IMR-90 (cell line): ENCODE results near the gene MRGPRX2. TPM values are rescaled to one million over a fixed set of nuclear protein-coding genes. Genes with fewer than 3 reads are reported as not detected.

Experiments used
- ATAC-seq: fragments of 200-7000 bp; cut with Tn5 transposase; 2 replicates; pipeline ENCODE4 v1.9.1; 2020; ENCODE audit warnings: low read depth, mild to moderate bottlenecking, moderate library complexity
- BruUV-seq: library from RNA; stranded (reverse); fragments of 400-500 nt; replicated peaks from 2 replicates; lab custom pipeline; 2021; lab: Mats Ljungman, UMichigan
- CTCF ChIA-PET: fragments of 300-600 bp; formaldehyde crosslinking; extraction: SDS; loops from one replicate; lab custom pipeline; 2021; ENCODE audit warnings: antibody characterized with exemption; lab: Yijun Ruan, JAX
- POLR2A ChIA-PET: fragments of 300-600 bp; sonication (Branson Sonifier 250); formaldehyde crosslinking; loops from one replicate; lab custom pipeline; 2022; ENCODE audit warnings: antibody characterized with exemption; ENCODE audit not compliant: unreplicated experiment; lab: Charles Lee
- DNase-seq: peaks from one replicate; pipeline ENCODE4 v3.0.0; 2013
- H2AFZ ChIP-seq: replicated peaks from 2 replicates; pipeline ENCODE3; 2013; ENCODE audit warnings: low read length, mild to moderate bottlenecking; ENCODE audit not compliant: poor library complexity
- H2AK5ac ChIP-seq: 2 replicates; pipeline ENCODE4 v1.6.1; 2013; ENCODE audit warnings: low read depth, low read length, inconsistent platforms
- H2AK9ac ChIP-seq: replicated peaks from 2 replicates; pipeline ENCODE3; 2013; ENCODE audit warnings: mild to moderate bottlenecking, low read depth, low read length, moderate library complexity; ENCODE audit not compliant: poor library complexity
- H2BK120ac ChIP-seq: 2 replicates; pipeline ENCODE4 v1.6.1; 2013; ENCODE audit warnings: low read depth, low read length, inconsistent platforms
- H2BK15ac ChIP-seq: 3 replicates; pipeline ENCODE4 v1.6.1; 2013; ENCODE audit warnings: low read depth, low read length, inconsistent platforms
- H2BK20ac ChIP-seq: 2 replicates; pipeline ENCODE4 v1.6.1; 2013; ENCODE audit warnings: low read depth, mild to moderate bottlenecking, inconsistent platforms, low read length, moderate library complexity
- H2BK5ac ChIP-seq: 2 replicates; pipeline ENCODE4 v1.6.1; 2013; ENCODE audit warnings: mild to moderate bottlenecking, low read depth, low read length, inconsistent platforms; ENCODE audit not compliant: poor library complexity, severe bottlenecking
- H3K14ac ChIP-seq: replicated peaks from 2 replicates; pipeline ENCODE4 v1.6.1; 2013; ENCODE audit warnings: low read depth, low read length, inconsistent platforms
- H3K18ac ChIP-seq: 2 replicates; pipeline ENCODE4 v1.6.1; 2013; ENCODE audit warnings: low read depth, low read length, control low read depth
- H3K23ac ChIP-seq: 2 replicates; pipeline ENCODE4 v1.6.1; 2013; ENCODE audit warnings: low read depth, low read length, inconsistent platforms
- H3K27ac ChIP-seq: 2 replicates; pipeline ENCODE4 v1.5.1; 2013; ENCODE audit warnings: mild to moderate bottlenecking, control low read depth, low read length; ENCODE audit not compliant: insufficient read depth
- H3K27me3 ChIP-seq: 2 replicates; pipeline ENCODE4 v1.6.1; 2013; ENCODE audit warnings: low read length; ENCODE audit not compliant: control insufficient read depth, insufficient read depth
- H3K36me3 ChIP-seq: 2 replicates; pipeline ENCODE4 v1.6.1; 2013; ENCODE audit warnings: low read length, mixed read lengths; ENCODE audit not compliant: control insufficient read depth, insufficient read depth
- H3K4ac ChIP-seq: 2 replicates; pipeline ENCODE4 v1.6.1; 2013; ENCODE audit warnings: low read depth, low read length, inconsistent platforms
- H3K4me1 ChIP-seq: 2 replicates; pipeline ENCODE4 v1.6.1; 2013; ENCODE audit warnings: low read length, mixed read lengths; ENCODE audit not compliant: control insufficient read depth, insufficient read depth
- H3K4me2 ChIP-seq: 2 replicates; pipeline ENCODE4 v1.6.1; 2013; ENCODE audit warnings: low read depth, mild to moderate bottlenecking, control low read depth, low read length, moderate library complexity
- H3K4me3 ChIP-seq: 2 replicates; pipeline ENCODE4 v1.5.1; 2013; ENCODE audit warnings: low read depth, mild to moderate bottlenecking, control low read depth, low read length, moderate library complexity; ENCODE audit not compliant: insufficient read depth
- H3K56ac ChIP-seq: 2 replicates; pipeline ENCODE4 v1.6.1; 2013; ENCODE audit warnings: low read length, inconsistent platforms; ENCODE audit not compliant: insufficient read depth; ENCODE audit errors: extremely low read depth
- H3K79me1 ChIP-seq, 2 experiments: 2 replicates each; pipeline ENCODE4 v1.6.1; 2013; ENCODE audit warnings: low read length in 2 of 2, inconsistent platforms in 1 of 2, low read depth in 1 of 2
- H3K9ac ChIP-seq: 2 replicates; pipeline ENCODE4 v1.6.1; 2013; ENCODE audit warnings: low read depth, low read length, control low read depth
- H3K9me1 ChIP-seq: 2 replicates; pipeline ENCODE4 v1.6.1; 2013; ENCODE audit warnings: low read length, inconsistent platforms; ENCODE audit not compliant: insufficient read depth
- H3K9me3 ChIP-seq: 2 replicates; pipeline ENCODE4 v1.6.1; 2013; ENCODE audit warnings: low read length; ENCODE audit not compliant: control insufficient read depth, insufficient read depth
- H4K20me1 ChIP-seq: 2 replicates; pipeline ENCODE4 v1.6.1; 2013; ENCODE audit warnings: low read length, inconsistent platforms; ENCODE audit not compliant: insufficient read depth
- H4K5ac ChIP-seq: 2 replicates; pipeline ENCODE4 v1.6.1; 2013; ENCODE audit warnings: mild to moderate bottlenecking, low read depth, low read length, control low read depth
- H4K8ac ChIP-seq, 2 experiments: 2 replicates each; pipeline ENCODE4 v1.6.1; 2013; ENCODE audit warnings: low read depth in 2 of 2, low read length in 2 of 2, control low read depth in 1 of 2, inconsistent platforms in 1 of 2
- H4K91ac ChIP-seq: 2 replicates; pipeline ENCODE4 v1.6.1; 2013; ENCODE audit warnings: low read depth, low read length, inconsistent platforms; ENCODE audit not compliant: insufficient read depth
- RAD21 ChIP-seq: IDR thresholded peaks from 2 replicates; pipeline ENCODE4 v1.6.1; 2012; ENCODE audit warnings: low read length, improper control_type of control experiment
- WGBS, 2 experiments: methylation state at CpG; one replicate each; pipeline versions ENCODE4 v1.1.5 to v1.1.7; 2013; ENCODE audit warnings: missing lambda C conversion rate in 2 of 2; ENCODE audit not compliant: insufficient read length in 1 of 2; ENCODE audit errors: extremely low coverage in 2 of 2; 5-methylcytosine and 5-hydroxymethylcytosine counted together
- dilution Hi-C: fragments of 300-500 bp; cut with HindIII; formaldehyde crosslinking; loops from one replicate; pipeline ENCODE4 v1.14.3; 2018; ENCODE audit warnings: low sequenced_read_pairs; ENCODE audit not compliant: unreplicated experiment
- in situ Hi-C: fragments of 300-500 bp; cut with MboI; formaldehyde crosslinking; loops from 3 replicates; pipeline ENCODE4 v1.14.3; 2019; ENCODE audit warnings: low sequenced_read_pairs, inconsistent platforms, mixed read lengths
- intact Hi-C: fragments of 100-400 bp; cut with micrococcal nuclease; formaldehyde crosslinking; loops from 2 replicates; pipeline ENCODE4 v1.10.0; 2022
- polyA plus RNA-seq, 3 experiments: library from polyadenylated mRNA; depleted of rRNA; stranded (reverse); fragments of >200 nt; gene quantifications; 2 replicates each; pipeline ENCODE4 v1.2.3, GENCODE V29; 2012; ENCODE audit warnings: low replicate concordance in 1 of 3
- total RNA-seq: library from RNA; depleted of rRNA; stranded (reverse); fragments of >200 nt; gene quantifications from 2 replicates; pipeline ENCODE4 v1.2.3, GENCODE V29; 2012

MRGPRX2 gene
- total and polyA plus RNA-seq, 2 of the 4 experiments (the other 2 are of a cell fraction): not detected

DNA sequence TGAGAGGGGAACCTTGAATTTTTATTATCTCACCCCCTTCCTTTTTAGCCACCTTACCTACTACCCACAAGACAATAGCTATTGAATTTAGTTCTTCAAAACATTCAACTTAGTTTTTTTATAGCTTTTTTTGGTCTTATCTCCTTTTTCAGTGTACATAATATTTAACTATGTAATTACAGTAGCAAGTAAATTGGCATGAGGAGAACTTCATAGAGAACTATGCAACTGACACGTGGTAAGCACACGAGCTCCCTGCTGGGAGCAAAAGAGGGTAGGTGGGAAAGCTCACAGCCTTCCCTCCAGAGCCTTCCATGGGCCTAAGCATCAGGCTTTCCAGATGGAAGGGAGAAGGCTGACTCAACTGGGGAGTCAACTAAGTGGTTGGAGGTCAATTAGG is 34.3 kb upstream of the MRGPRX2 start:
- POLR2A ChIA-PET: interaction anchor here (0.8 kb wide), 1 partner anchor 17 kb away, joined by 7 read pairs; no protein-coding TSS in a partner anchor
- no peak overlapping the region for H3K4ac ChIP-seq
- H2AFZ ChIP-seq: no peak overlapping the region
- H3K23ac ChIP-seq: no peak overlapping the region
- no peak overlapping the region for H2BK20ac ChIP-seq
- H3K14ac ChIP-seq: no peak overlapping the region
- no peak overlapping the region for H3K9ac ChIP-seq
- intact Hi-C loops (no loop called here), in situ Hi-C loops (loop anchor here (25.0 kb wide), 1 partner anchor 667 kb away; no protein-coding TSS in a partner anchor), dilution Hi-C loops (no loop called here)
- no peaks in the 10 kb centered on the region for H3K79me1 ChIP-seq
- DNase-seq: no peak
- H3K4me3 ChIP-seq: no peak overlapping the region
- H3K18ac ChIP-seq: no peak overlapping the region
- H3K9me1 ChIP-seq: no peaks in the 10 kb centered on the region
- peaks cover 10% of the 10 kb centered on the region for H3K27me3 ChIP-seq
- no peak overlapping the region for H4K91ac ChIP-seq
- no peak overlapping the region for H3K56ac ChIP-seq
- no peak overlapping the region for H2BK5ac ChIP-seq
- no peak overlapping the region for H3K27ac ChIP-seq
- no peak overlapping the region for H2AK9ac ChIP-seq
- no peak for TF ChIP-seq RAD21
- H3K4me1 ChIP-seq: no peaks in the 10 kb centered on the region
- no peak overlapping the region for H4K5ac ChIP-seq
- H2BK15ac ChIP-seq: no peak overlapping the region
- H3K4me2 ChIP-seq: no peak overlapping the region
- H3K36me3 ChIP-seq: no peaks in the 10 kb centered on the region
- H4K20me1 ChIP-seq: no peaks in the 10 kb centered on the region
- H3K9me3 ChIP-seq: no peaks in the 10 kb centered on the region
- no TSS peak for BruUV-seq
- H2BK120ac ChIP-seq: no peak overlapping the region
- ATAC-seq: no peak
- CTCF ChIA-PET: interaction anchor here (0.8 kb wide), 1 partner anchor 23 kb away, joined by 3 read pairs; no protein-coding TSS in a partner anchor
- no peak overlapping the region for H2AK5ac ChIP-seq
- no peak overlapping the region for H4K8ac ChIP-seq
- WGBS, 2 experiments: no CpG with 5 or more reads among the region's 2 CpGs
